ENCODE data around the gene KDM4C. TPM values are rescaled to one million over a fixed set of nuclear protein-coding genes. Genes with fewer than 3 reads are reported as not detected.

Gene KDM4C
- total RNA-seq, 1 donor = 50.7 TPM

GRCh38 chr9:7001571-7001970 lies 243.8 kb downstream of the KDM4C start:
- Histone ChIP-seq H4K20me1 (ENCODE audit: insufficient read depth, low read length) (no peaks in the 10 kb centered on the region), H3K27ac (ENCODE audit: low read depth, low read length) (no peak overlapping the region), H3K9me3 (ENCODE audit: low read depth, low read length) (no peaks in the 10 kb centered on the region), H3K27me3 (ENCODE audit: insufficient read depth, low read length) (no peaks in the 10 kb centered on the region), H3K4me2 (ENCODE audit: insufficient read depth, low read length) (no peak overlapping the region), H3K79me2 (ENCODE audit: insufficient read depth, low read length) (no peaks in the 10 kb centered on the region), H3K4me1 (ENCODE audit: insufficient read depth, low read length) (peaks cover 5% of the 10 kb centered on the region), H3K36me3 (ENCODE audit: insufficient read depth, low read length) (no peaks in the 10 kb centered on the region), H3K4me3 (ENCODE audit: insufficient read depth, low read length) (no peak overlapping the region), H2AFZ (ENCODE audit: low read length) (no peak overlapping the region)
- TF ChIP-seq CTCF (IDR thresholded peaks at IDR 0.05; ENCODE audit: extremely low read depth, low read depth, low read length) = no peak
- no peak for DNase-seq (ENCODE audit: insufficient read length, low spot score, missing footprints)

GRCh38 chr9:7003861-7004260 lies 246.1 kb downstream of the KDM4C start:
- no peak for TF ChIP-seq CTCF (IDR thresholded peaks at IDR 0.05; ENCODE audit: extremely low read depth, low read depth, low read length)
- peaks cover 7% of the 10 kb centered on the region for H3K36me3 ChIP-seq (ENCODE audit: insufficient read depth, low read length)
- no peaks in the 10 kb centered on the region for H3K4me1 ChIP-seq (ENCODE audit: insufficient read depth, low read length)
- no peaks in the 10 kb centered on the region for H4K20me1 ChIP-seq (ENCODE audit: insufficient read depth, low read length)
- no peaks in the 10 kb centered on the region for H3K27me3 ChIP-seq (ENCODE audit: insufficient read depth, low read length)
- no peak overlapping the region for H3K4me2 ChIP-seq (ENCODE audit: insufficient read depth, low read length)
- no peaks in the 10 kb centered on the region for H3K9me3 ChIP-seq (ENCODE audit: low read depth, low read length)
- H3K79me2 ChIP-seq (ENCODE audit: insufficient read depth, low read length) = no peaks in the 10 kb centered on the region
- no peak overlapping the region for H3K4me3 ChIP-seq (ENCODE audit: insufficient read depth, low read length)
- H3K27ac ChIP-seq (ENCODE audit: low read depth, low read length) = no peak overlapping the region
- H2AFZ ChIP-seq (ENCODE audit: low read length) = no peak overlapping the region
- peak; percentile 31 for DNase-seq (ENCODE audit: insufficient read length, low spot score, missing footprints)

DNA sequence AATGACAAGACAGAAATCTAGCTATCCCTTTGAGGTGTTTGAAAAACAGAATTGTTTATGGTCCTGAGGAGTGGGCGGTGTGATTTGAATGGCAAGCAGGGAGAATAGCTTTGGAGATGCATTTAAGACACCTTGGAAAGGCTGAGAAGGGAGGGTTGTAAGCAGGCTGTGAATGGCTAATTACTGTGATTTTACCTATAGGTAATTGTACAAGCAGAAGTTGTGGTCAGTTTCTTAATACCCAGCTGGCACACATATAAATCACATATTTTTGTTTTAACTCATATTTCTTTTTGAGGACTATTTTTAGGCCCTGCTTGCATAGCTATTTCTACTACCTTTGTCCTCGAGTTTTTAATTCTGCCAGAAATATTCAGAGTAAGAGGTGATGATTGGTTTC lies 248.6 kb downstream of the KDM4C start:
- Histone ChIP-seq H3K4me2 (ENCODE audit: insufficient read depth, low read length) (no peak overlapping the region), H3K79me2 (ENCODE audit: insufficient read depth, low read length) (no peaks in the 10 kb centered on the region), H3K27me3 (ENCODE audit: insufficient read depth, low read length) (no peaks in the 10 kb centered on the region), H3K4me1 (ENCODE audit: insufficient read depth, low read length) (no peaks in the 10 kb centered on the region), H3K4me3 (ENCODE audit: insufficient read depth, low read length) (no peak overlapping the region), H3K27ac (ENCODE audit: low read depth, low read length) (no peak overlapping the region), H3K9me3 (ENCODE audit: low read depth, low read length) (no peaks in the 10 kb centered on the region), H4K20me1 (ENCODE audit: insufficient read depth, low read length) (no peaks in the 10 kb centered on the region), H2AFZ (ENCODE audit: low read length) (no peak overlapping the region), H3K36me3 (ENCODE audit: insufficient read depth, low read length) (peaks cover 9% of the 10 kb centered on the region)
- DNase-seq (ENCODE audit: insufficient read length, low spot score, missing footprints) = no peak
- TF ChIP-seq CTCF (IDR thresholded peaks at IDR 0.05; ENCODE audit: extremely low read depth, low read depth, low read length) = no peak

GRCh38 chr9:7008411-7008810 lies 250.6 kb downstream of the KDM4C start:
- peaks cover 15% of the 10 kb centered on the region for H3K36me3 ChIP-seq (ENCODE audit: insufficient read depth, low read length)
- no peak for DNase-seq (ENCODE audit: insufficient read length, low spot score, missing footprints)
- H3K27ac ChIP-seq (ENCODE audit: low read depth, low read length) = no peak overlapping the region
- no peaks in the 10 kb centered on the region for H3K79me2 ChIP-seq (ENCODE audit: insufficient read depth, low read length)
- H4K20me1 ChIP-seq (ENCODE audit: insufficient read depth, low read length) = no peaks in the 10 kb centered on the region
- no peak overlapping the region for H3K4me3 ChIP-seq (ENCODE audit: insufficient read depth, low read length)
- TF ChIP-seq CTCF (IDR thresholded peaks at IDR 0.05; ENCODE audit: extremely low read depth, low read depth, low read length) = no peak
- H3K27me3 ChIP-seq (ENCODE audit: insufficient read depth, low read length) = no peaks in the 10 kb centered on the region
- H3K9me3 ChIP-seq (ENCODE audit: low read depth, low read length) = no peaks in the 10 kb centered on the region
- H3K4me1 ChIP-seq (ENCODE audit: insufficient read depth, low read length) = no peaks in the 10 kb centered on the region
- no peak overlapping the region for H3K4me2 ChIP-seq (ENCODE audit: insufficient read depth, low read length)
- H2AFZ ChIP-seq (ENCODE audit: low read length) = no peak overlapping the region

All from osteoblast (primary cell).